ENCODE results near the gene PDIA6. TPM values are rescaled to one million over a fixed set of nuclear protein-coding genes. Genes with fewer than 3 reads are reported as not detected.
A peak's percentile ranks its signal among the peaks of the same experiment; 100 is the strongest.

Gene PDIA6
- total and polyA plus RNA-seq, 2 experiments from 2014 or later: 214 to 548 TPM

GRCh38 chr2:10845640-10846039 is 33.1 kb upstream of the PDIA6 start:
- no peak overlapping the region for H3K4me3 ChIP-seq
- H3K27ac ChIP-seq: no peak overlapping the region
- no peak for DNase-seq (ENCODE audit: low read depth in 1 of 2, low spot score in 1 of 2)
- no peaks in the 10 kb centered on the region for H3K36me3 ChIP-seq
- peaks cover 9% of the 10 kb centered on the region for H3K4me1 ChIP-seq (ENCODE audit: low read depth)
- TF ChIP-seq CTCF (IDR thresholded peaks at IDR 0.05; ENCODE audit: low read depth, low read length): no peak
- no peaks in the 10 kb centered on the region for H3K27me3 ChIP-seq
- no peaks in the 10 kb centered on the region for H3K9me3 ChIP-seq (ENCODE audit: low read depth)

DNA sequence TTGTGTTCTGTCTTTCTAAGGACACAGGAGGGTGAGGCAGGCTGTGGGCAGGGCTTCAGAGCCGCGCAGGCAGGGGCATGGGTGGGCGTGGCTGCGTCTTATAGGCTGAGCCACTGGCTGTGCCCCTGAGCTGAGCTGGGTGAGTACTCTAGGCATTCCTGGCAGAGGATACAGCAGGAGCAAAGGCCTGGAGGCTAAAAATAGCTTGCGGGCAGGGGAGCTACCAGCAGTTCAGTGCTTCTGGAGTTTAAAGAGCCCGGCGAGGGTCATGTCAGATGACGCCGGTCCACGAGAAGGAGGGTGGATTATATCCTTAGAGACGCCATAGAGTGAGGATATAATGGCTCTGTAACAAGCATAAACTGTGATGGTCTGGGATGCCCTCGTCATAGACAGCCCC is 31.5 kb upstream of the PDIA6 start:
- no peak for TF ChIP-seq CTCF (IDR thresholded peaks at IDR 0.05; ENCODE audit: low read depth, low read length)
- H3K4me3 ChIP-seq: no peak overlapping the region
- peak overlapping the region; percentile 86 for H3K27ac ChIP-seq
- no peaks in the 10 kb centered on the region for H3K9me3 ChIP-seq (ENCODE audit: low read depth)
- H3K4me1 ChIP-seq (ENCODE audit: low read depth): peaks cover 9% of the 10 kb centered on the region
- no peaks in the 10 kb centered on the region for H3K36me3 ChIP-seq
- H3K27me3 ChIP-seq: no peaks in the 10 kb centered on the region
- peak; percentile 65 to 97 for DNase-seq (ENCODE audit: low read depth in 1 of 2, low spot score in 1 of 2)

DNA sequence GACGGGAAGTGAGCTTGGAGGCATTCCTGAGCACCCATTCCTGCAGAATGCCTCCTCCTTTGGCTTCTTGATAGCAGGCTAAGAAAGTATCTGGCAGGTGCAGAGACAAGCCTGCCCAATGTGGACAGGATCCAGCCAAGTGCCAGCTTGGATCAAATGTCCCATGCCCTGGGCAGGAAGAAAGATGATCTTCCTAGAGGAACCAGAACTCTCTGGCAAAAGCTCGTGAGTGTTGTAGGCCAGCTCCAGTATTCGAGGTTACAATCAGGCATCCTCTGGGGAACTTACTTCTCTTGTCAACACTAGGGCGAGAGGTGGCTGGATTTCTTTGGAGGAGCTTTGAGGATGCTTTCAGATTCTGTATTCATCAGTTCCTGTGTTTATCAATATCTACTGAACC is 29.9 kb upstream of the PDIA6 start:
- no peaks in the 10 kb centered on the region for H3K9me3 ChIP-seq (ENCODE audit: low read depth)
- TF ChIP-seq CTCF (IDR thresholded peaks at IDR 0.05; ENCODE audit: low read depth, low read length): no peak
- no peak overlapping the region for H3K27ac ChIP-seq
- no peaks in the 10 kb centered on the region for H3K36me3 ChIP-seq
- DNase-seq (ENCODE audit: low read depth in 1 of 2, low spot score in 1 of 2): no peak
- H3K4me3 ChIP-seq: no peak overlapping the region
- H3K27me3 ChIP-seq: no peaks in the 10 kb centered on the region
- H3K4me1 ChIP-seq (ENCODE audit: low read depth): peaks cover 9% of the 10 kb centered on the region

- H3K27me3 ChIP-seq: no peaks in the 10 kb centered on the region
- peaks cover 9% of the 10 kb centered on the region for H3K4me1 ChIP-seq (ENCODE audit: low read depth)
- TF ChIP-seq CTCF (IDR thresholded peaks at IDR 0.05; ENCODE audit: low read depth, low read length): no peak
- H3K4me3 ChIP-seq: no peak overlapping the region
- no peak overlapping the region for H3K27ac ChIP-seq
- DNase-seq (ENCODE audit: low read depth in 1 of 2, low spot score in 1 of 2): no peak
- H3K9me3 ChIP-seq (ENCODE audit: low read depth): no peaks in the 10 kb centered on the region
- no peaks in the 10 kb centered on the region for H3K36me3 ChIP-seq
Observed at GRCh38 chr2:10841547-10842219, 29.1 kb upstream of the PDIA6 start.

DNA sequence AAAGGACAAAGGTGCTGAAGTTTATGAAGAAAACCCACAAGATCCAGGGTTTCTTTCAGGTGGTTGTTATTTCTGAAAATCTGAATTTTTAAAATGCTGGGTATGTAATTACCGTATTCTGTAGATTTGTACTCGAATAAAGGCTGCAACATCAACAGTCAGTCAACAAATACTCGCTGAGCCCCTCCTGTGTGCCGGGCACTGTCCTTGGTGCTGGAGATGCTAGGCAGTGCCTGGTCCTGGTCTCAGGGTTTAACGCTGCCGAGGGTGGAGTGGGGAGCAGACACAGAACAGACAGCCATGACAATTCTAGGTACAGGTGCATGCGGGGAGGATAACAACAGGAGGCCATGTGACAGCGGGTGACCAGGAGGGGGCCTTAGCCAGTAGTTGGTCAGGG is 27.2 kb upstream of the PDIA6 start:
- H3K9me3 ChIP-seq (ENCODE audit: low read depth): no peaks in the 10 kb centered on the region
- no peak for TF ChIP-seq CTCF (IDR thresholded peaks at IDR 0.05; ENCODE audit: low read depth, low read length)
- no peaks in the 10 kb centered on the region for H3K27me3 ChIP-seq
- H3K36me3 ChIP-seq: no peaks in the 10 kb centered on the region
- H3K4me1 ChIP-seq (ENCODE audit: low read depth): peaks cover 6% of the 10 kb centered on the region
- H3K27ac ChIP-seq: no peak overlapping the region
- DNase-seq (ENCODE audit: low read depth in 1 of 2, low spot score in 1 of 2): peak; percentile 46 to 78
- no peak overlapping the region for H3K4me3 ChIP-seq
